Vagina (tissue), 2 donors: Measurements from ENCODE around the gene ADK. TPM values are rescaled to one million over a fixed set of nuclear protein-coding genes. Genes with fewer than 3 reads are reported as not detected.

ENCODE experiments used
- DNase-seq, 2 donors: peaks; one replicate each; pipeline ENCODE4 v3.0.0-alpha.2; 2017; ENCODE audit errors: extremely low spot score in 2 of 2
- H3K27ac ChIP-seq: fragments of 200-600 bp; sonication (generic); one replicate; pipeline ENCODE4 v1.5.1; 2019
- H3K27me3 ChIP-seq: fragments of 200-600 bp; sonication (generic); one replicate; pipeline ENCODE4 v1.5.1; 2019
- H3K36me3 ChIP-seq, 2 donors: fragments of 200-600 bp; sonication (generic); one replicate each; pipeline ENCODE4 v1.5.1; 2017 to 2019
- H3K4me1 ChIP-seq: fragments of 200-600 bp; sonication (generic); one replicate; pipeline ENCODE4 v1.5.1; 2019
- H3K4me3 ChIP-seq, 2 donors: fragments of 200-600 bp; sonication (generic); 1 replicate in 1 of 2; 2 replicates in 1 of 2; pipeline ENCODE4 v1.5.1; 2016 to 2019
- H3K9me3 ChIP-seq: fragments of 200-600 bp; sonication (generic); one replicate; pipeline ENCODE4 v1.5.1; 2019
- POLR2A ChIP-seq, 2 donors: fragments of 450-650 bp; IDR thresholded peaks; one replicate each; pipeline ENCODE4 v1.6.1; 2017; ENCODE audit warnings: antibody characterized with exemption in 2 of 2, mild to moderate bottlenecking in 2 of 2, moderate library complexity in 2 of 2
- POLR2AphosphoS5 ChIP-seq, 2 donors: sonication (generic); formaldehyde crosslinking; IDR thresholded peaks; one replicate each; pipeline ENCODE4 v1.9.0; 2017; ENCODE audit warnings: antibody characterized with exemption in 2 of 2, mild to moderate bottlenecking in 2 of 2, low read depth in 1 of 2; ENCODE audit not compliant: insufficient read depth in 1 of 2
- intact Hi-C: fragments of 100-400 bp; cut with DNase I; formaldehyde crosslinking; loops from one replicate; pipeline ENCODE4 v1.15.1; 2023
- total RNA-seq: library from RNA; depleted of rRNA; stranded (reverse); fragments of >200 nt; gene quantifications from one replicate; pipeline ENCODE4 v1.2.3, GENCODE V29; 2016
- TF ChIP-seq, protein P1 (sequence below), 3 experiments: fragments of 450-650 bp in 2 of 3; fragments of 200-600 bp in 1 of 3; sonication (generic) in 1 of 3; IDR thresholded peaks; one replicate each; pipeline ENCODE4 v1.5.1; 2017 to 2019; ENCODE audit warnings: antibody characterized with exemption in 3 of 3, mild to moderate bottlenecking in 2 of 3, moderate library complexity in 2 of 3

The ADK gene
- total RNA-seq, 1 donor from 2014 or later = 46.2 TPM

DNA sequence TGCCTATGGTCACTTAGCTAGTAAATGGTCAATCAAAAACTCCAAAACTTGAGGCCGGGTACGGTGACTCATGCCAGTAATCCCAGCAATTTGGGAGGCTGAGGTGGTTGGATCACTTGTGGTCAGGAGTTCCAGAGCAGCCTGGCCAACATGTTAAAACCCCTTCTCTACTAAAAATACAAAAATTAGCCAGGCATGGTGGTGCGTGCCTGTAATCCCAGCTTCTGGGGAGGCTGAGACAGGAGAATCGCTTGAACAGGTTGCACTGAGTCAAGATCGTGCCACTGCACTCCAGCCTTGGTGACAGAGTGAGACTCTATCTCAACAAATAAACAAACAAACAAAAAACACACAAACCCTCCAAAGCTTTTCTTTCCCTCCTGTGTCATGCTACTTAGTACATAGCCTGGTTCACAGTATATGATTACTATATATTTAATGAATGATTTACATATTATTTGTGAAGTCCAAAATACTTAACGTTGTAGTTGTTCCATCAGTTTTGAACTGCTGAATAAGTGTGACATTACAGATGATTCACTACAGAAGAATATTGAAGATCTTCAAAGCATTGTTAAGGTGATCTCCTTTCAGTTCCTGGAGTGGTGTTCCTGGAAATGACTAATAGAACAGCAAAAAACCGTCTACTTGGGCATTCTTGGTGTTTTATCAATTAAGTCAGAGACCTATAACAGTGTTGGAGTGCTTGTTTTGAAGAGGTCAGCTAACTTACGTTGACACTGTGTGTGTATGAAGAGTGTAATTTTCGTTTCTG lies 72.9 kb downstream of the ADK start:
- intact Hi-C loops = no loop called here
- no peaks in the 10 kb centered on the region for H3K9me3 ChIP-seq
- no peaks in the 10 kb centered on the region for H3K4me1 ChIP-seq
- no peaks in the 10 kb centered on the region for H3K27me3 ChIP-seq
- no peaks in the 10 kb centered on the region for H3K36me3 ChIP-seq
- DNase-seq = no peak
- TF ChIP-seq, protein P1, sequence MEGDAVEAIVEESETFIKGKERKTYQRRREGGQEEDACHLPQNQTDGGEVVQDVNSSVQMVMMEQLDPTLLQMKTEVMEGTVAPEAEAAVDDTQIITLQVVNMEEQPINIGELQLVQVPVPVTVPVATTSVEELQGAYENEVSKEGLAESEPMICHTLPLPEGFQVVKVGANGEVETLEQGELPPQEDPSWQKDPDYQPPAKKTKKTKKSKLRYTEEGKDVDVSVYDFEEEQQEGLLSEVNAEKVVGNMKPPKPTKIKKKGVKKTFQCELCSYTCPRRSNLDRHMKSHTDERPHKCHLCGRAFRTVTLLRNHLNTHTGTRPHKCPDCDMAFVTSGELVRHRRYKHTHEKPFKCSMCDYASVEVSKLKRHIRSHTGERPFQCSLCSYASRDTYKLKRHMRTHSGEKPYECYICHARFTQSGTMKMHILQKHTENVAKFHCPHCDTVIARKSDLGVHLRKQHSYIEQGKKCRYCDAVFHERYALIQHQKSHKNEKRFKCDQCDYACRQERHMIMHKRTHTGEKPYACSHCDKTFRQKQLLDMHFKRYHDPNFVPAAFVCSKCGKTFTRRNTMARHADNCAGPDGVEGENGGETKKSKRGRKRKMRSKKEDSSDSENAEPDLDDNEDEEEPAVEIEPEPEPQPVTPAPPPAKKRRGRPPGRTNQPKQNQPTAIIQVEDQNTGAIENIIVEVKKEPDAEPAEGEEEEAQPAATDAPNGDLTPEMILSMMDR (IDR thresholded peaks at IDR 0.05) = no peak
- TF ChIP-seq POLR2A (IDR thresholded peaks at IDR 0.05) = no peak
- TF ChIP-seq POLR2AphosphoS5 (IDR thresholded peaks at IDR 0.05; ENCODE audit: insufficient read depth in 1 of 2, low read depth in 1 of 2) = no peak
- no peak overlapping the region for H3K27ac ChIP-seq
- H3K4me3 ChIP-seq = no peak overlapping the region

DNA sequence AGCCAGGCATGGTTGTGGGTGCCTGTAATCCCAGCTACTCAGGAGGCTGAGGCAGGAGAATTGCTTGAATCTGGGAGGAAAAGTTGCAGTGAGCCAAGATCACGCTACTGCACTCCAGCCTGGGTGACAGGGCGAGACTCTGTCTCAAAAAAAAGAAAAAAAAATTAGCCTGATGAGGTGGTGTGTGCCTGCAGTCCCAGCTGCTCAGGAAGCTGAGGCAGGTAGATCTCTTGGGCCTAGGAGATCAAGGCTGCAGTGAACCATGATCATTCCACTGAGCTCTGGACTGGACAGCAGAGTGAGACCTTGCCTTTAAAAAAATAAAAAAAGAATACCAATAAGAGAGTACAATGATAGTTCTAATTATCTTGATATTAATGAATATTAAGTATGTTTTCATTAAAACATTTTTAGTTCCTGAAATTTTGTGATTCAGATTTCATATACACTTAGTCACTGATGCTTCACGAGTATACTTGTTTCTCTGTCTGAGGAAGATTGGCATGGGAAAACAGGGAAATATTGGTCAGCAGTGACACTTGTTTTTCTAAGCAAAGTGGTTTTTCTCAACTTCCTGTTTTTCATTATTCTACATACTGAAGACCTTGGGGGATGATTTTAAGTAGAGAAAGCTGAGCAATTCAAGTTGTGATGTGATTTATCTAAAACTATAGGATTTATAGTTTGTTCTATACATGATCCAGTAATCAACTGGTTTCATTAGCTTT lies 76.8 kb downstream of the ADK start:
- DNase-seq = no peak
- intact Hi-C loops = no loop called here
- Histone ChIP-seq H3K4me3 (no peak overlapping the region), H3K27ac (no peak overlapping the region), H3K4me1 (no peaks in the 10 kb centered on the region), H3K36me3 (no peaks in the 10 kb centered on the region), H3K27me3 (no peaks in the 10 kb centered on the region), H3K9me3 (no peaks in the 10 kb centered on the region)
- no peak for TF ChIP-seq POLR2A (IDR thresholded peaks at IDR 0.05)
- TF ChIP-seq POLR2AphosphoS5 (IDR thresholded peaks at IDR 0.05; ENCODE audit: insufficient read depth in 1 of 2, low read depth in 1 of 2) = no peak
- TF ChIP-seq, protein P1 (IDR thresholded peaks at IDR 0.05) = no peak

DNA sequence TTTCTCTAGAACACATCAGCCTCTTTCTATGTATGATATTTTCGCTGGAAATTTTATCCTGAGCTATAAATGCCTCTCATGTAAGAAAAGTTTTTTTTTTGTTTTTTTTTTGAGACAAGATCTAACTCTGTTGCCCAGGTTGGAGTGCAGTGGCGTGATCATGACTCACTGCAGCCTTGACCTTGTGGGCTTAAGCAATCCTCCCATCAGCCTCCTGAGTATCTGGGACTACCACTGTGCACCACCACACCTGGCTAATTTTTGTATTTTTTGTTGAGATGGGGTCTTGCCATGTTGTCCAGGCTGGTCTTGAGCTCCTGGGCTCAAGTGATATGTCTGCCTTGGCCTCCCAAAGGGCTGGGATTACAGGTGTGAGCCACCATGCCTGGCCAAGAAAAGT lies 80.4 kb downstream of the ADK start:
- no peak for DNase-seq
- no peaks in the 10 kb centered on the region for H3K27me3 ChIP-seq
- H3K4me1 ChIP-seq = no peaks in the 10 kb centered on the region
- no peaks in the 10 kb centered on the region for H3K9me3 ChIP-seq
- intact Hi-C loops = no loop called here
- H3K27ac ChIP-seq = no peak overlapping the region
- H3K4me3 ChIP-seq = no peak overlapping the region
- H3K36me3 ChIP-seq = no peaks in the 10 kb centered on the region
- TF ChIP-seq POLR2AphosphoS5 (IDR thresholded peaks at IDR 0.05; ENCODE audit: insufficient read depth in 1 of 2, low read depth in 1 of 2) (no peak), POLR2A (IDR thresholded peaks at IDR 0.05) (no peak)
- TF ChIP-seq, protein P1 (IDR thresholded peaks at IDR 0.05) = no peak

DNA sequence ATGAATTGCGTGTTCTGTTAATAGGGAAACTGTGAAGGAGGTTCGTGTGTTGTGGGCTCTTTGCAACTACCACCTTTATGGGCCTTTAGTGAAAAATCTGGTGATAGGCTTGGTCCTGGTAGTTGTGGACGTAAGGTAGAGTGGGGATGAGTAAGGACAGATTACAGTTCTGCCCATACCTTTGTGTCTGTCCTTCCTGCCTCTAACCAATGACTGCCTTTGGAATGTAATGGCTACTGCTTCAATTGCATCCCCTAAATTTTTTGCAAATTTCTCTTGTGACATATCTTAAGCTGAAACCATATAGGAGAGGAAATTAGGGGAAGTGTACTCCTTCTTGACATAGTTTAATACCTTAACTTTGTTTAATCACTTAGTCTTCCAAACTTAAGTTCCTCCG lies 82.3 kb downstream of the ADK start:
- Histone ChIP-seq H3K27ac (no peak overlapping the region), H3K36me3 (no peaks in the 10 kb centered on the region), H3K9me3 (no peaks in the 10 kb centered on the region), H3K4me3 (no peak overlapping the region), H3K4me1 (no peaks in the 10 kb centered on the region), H3K27me3 (no peaks in the 10 kb centered on the region)
- DNase-seq = no peak
- intact Hi-C loops = no loop called here
- TF ChIP-seq POLR2AphosphoS5 (IDR thresholded peaks at IDR 0.05; ENCODE audit: insufficient read depth in 1 of 2, low read depth in 1 of 2) (no peak), POLR2A (IDR thresholded peaks at IDR 0.05) (no peak)
- TF ChIP-seq, protein P1 (IDR thresholded peaks at IDR 0.05) = no peak

DNA sequence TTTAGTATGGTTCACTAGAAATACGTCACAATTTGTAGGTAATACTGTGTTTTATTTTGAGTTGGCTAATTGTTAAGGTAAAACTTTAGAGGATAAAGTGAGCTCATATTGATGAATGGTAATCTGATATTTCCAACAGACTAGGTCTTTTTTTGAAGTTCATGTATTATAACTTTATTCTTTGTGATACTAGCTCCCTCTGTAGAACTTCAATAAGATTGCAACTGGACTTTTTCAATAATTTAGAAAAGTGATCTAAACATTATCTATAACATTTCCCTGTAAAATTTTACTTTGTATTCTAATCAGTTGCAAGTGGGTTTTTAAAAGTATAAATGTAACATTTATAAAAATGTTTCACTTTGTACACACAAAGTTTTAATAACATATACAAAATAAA lies 83.5 kb downstream of the ADK start:
- Histone ChIP-seq H3K4me3 (no peak overlapping the region), H3K4me1 (no peaks in the 10 kb centered on the region), H3K9me3 (no peaks in the 10 kb centered on the region), H3K36me3 (no peaks in the 10 kb centered on the region), H3K27me3 (no peaks in the 10 kb centered on the region), H3K27ac (no peak overlapping the region)
- no peak for TF ChIP-seq POLR2A (IDR thresholded peaks at IDR 0.05)
- no peak for TF ChIP-seq POLR2AphosphoS5 (IDR thresholded peaks at IDR 0.05; ENCODE audit: insufficient read depth in 1 of 2, low read depth in 1 of 2)
- TF ChIP-seq, protein P1 (IDR thresholded peaks at IDR 0.05) = no peak
- intact Hi-C loops = no loop called here
- no peak for DNase-seq
